Epithelial cell of esophagus (primary cell): ENCODE results near the gene NIPA2.

Source experiments
- DNase-seq: peaks from one replicate; pipeline ENCODE4 v3.0.0; 2010; ENCODE audit warnings: low read depth
- H3K4me3 ChIP-seq: 2 replicates; pipeline ENCODE4 v1.5.1; 2011; ENCODE audit warnings: mild to moderate bottlenecking, low read length, control low read depth
- TF ChIP-seq, protein P1 (sequence below): IDR thresholded peaks from 2 replicates; pipeline ENCODE4 v1.5.1; 2011; ENCODE audit warnings: low read depth, mild to moderate bottlenecking, low read length, control low read depth, inconsistent platforms; ENCODE audit not compliant: insufficient read depth; ENCODE audit errors: missing control alignments

NIPA2 gene

DNA sequence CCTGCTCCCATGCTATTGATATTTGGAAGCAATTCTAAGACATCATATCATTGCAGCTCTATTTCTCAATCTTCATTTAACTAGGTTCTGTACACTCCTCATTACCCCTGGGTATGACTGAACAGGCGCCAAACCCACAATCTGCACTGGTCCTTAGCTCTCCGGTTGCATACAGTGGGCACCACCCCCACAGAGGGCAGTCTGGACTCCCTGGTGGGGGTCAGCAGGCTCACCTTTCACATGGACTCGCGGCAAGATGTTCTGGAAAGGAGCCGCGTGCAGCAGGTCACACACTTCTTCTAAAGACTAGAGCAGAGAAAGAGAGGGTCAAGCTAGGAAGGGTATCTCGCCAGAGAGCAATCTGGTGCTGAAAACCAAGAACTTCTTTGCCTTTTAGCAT is 36.5 kb downstream of the NIPA2 start:
- H3K4me3 ChIP-seq, result no peak overlapping the region

DNA sequence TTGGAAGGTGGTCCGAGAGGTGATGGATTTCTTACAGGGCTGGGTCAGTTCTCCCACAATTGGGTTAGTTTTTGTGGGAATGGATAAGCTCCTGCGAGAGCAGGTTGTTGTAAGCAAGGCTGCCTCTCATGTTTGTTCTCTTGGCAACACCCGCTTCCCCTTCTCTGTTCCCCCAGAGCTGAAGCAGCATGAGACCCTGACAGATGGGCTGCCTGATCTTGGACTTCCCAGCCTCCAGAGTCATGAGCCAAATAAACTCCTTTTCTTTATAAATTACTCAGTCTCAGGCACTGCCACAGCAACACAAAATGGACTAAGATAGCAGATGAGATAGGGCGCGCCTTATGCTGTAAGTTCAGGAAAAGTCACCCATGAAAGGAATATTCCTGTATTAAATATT is 38.7 kb downstream of the NIPA2 start:
- H3K4me3 ChIP-seq, result no peak overlapping the region
- no peak for DNase-seq
- TF ChIP-seq, protein P1, sequence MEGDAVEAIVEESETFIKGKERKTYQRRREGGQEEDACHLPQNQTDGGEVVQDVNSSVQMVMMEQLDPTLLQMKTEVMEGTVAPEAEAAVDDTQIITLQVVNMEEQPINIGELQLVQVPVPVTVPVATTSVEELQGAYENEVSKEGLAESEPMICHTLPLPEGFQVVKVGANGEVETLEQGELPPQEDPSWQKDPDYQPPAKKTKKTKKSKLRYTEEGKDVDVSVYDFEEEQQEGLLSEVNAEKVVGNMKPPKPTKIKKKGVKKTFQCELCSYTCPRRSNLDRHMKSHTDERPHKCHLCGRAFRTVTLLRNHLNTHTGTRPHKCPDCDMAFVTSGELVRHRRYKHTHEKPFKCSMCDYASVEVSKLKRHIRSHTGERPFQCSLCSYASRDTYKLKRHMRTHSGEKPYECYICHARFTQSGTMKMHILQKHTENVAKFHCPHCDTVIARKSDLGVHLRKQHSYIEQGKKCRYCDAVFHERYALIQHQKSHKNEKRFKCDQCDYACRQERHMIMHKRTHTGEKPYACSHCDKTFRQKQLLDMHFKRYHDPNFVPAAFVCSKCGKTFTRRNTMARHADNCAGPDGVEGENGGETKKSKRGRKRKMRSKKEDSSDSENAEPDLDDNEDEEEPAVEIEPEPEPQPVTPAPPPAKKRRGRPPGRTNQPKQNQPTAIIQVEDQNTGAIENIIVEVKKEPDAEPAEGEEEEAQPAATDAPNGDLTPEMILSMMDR, result no peak

More for the DNA sequence above, 36.5 kb downstream of the NIPA2 start:
- TF ChIP-seq, protein P1, result no peak
- DNase-seq, result no peak

DNA sequence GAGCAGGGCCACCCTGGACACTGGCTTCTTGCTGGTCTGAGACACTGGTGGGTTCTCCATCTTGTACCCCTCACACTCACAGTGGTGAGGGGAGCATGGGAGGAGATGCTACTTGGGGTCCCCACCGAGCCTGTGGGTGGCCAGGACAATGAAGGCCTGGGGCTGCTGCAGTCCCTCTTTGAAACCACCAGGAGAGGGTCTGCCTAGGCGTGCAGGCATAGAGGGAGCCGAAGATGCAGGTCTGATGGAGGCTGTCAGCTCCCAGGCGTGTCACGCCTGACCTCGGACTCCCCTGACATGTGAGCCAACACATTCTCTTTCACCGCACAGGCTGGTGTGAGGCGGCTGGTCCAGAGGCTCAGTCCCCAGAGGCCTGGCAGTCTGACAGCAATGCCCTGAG is 39.1 kb downstream of the NIPA2 start:
- H3K4me3 ChIP-seq, result no peak overlapping the region
- no peak for DNase-seq
- TF ChIP-seq, protein P1, result no peak

DNA sequence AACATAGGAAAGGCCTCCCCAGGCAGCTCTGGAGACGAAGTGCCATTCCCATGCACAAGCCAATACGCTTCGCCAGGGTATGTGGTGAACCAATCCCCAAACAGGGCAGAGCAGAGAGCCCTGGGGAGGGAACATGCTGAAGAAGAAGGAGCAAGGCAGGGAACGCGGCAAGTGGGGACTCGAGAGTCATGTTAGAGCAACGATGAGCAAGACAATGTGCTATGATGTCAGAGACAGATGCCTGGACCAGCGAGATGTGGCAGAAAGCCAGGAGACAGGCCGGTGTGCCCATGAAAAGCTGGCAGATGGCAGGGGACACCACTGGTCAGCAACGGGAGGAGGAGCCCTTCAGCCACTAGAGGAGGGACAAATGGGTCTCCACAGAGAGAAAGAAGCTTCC is 39.6 kb downstream of the NIPA2 start:
- H3K4me3 ChIP-seq, result no peak overlapping the region
- DNase-seq, result peak; percentile 26
- TF ChIP-seq, protein P1, result no peak

- TF ChIP-seq, protein P1, result no peak
- H3K4me3 ChIP-seq, result no peak overlapping the region
- no peak for DNase-seq
These were observed 41.9 kb downstream of the NIPA2 start for GRCh38 chr15:22880068-22880980.

DNA sequence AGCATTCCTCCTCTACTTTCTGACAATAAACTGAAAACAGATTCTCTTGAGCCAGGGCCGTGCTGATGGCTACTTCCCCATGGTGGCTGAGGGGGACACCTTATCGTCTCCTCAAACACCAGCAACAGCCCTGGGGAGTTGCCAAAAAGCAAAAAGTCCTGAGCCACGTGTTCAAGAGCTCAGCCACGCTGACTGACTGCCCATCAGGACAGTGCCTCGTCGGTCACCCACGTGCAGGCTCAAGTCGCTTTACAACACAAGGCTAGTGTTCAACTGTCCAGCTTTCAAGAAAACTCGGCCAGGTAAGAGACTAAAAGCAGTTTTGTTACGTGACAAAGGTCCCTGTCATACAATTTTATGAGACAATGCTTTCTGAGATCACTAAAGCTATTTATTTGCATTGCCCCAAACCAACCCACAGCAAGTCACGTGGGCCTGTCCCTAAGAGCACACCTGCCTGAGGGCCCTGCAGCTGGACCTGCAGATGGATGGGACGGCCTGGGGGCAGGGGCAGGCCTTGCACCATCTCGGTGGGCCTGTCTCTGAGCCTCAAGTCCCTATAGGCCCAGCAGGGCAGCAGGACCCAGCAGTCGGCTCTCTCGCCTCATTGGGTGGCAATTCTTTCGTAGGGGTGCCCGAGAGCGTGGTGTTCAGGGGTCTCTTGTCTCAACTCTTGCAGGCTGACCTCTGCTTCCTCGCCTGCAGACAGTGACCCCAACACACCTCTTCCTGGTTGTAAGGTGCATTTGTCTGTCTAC is 42.7 kb downstream of the NIPA2 start:
- TF ChIP-seq, protein P1, result no peak

More for the DNA sequence above, 42.7 kb downstream of the NIPA2 start:
- no peak overlapping the region for H3K4me3 ChIP-seq
- no peak for DNase-seq
